Uterus (tissue), 4 donors: Measurements from ENCODE around the gene HMSD. TPM values are rescaled to one million over a fixed set of nuclear protein-coding genes. Genes with fewer than 3 reads are reported as not detected.

Experiments
- total RNA-seq, 4 donors: library from RNA; depleted of rRNA in 3 of 4; stranded (reverse); fragments of >200 nt in 3 of 4; gene quantifications; one replicate each; pipeline versions ENCODE4 v1.1.0 to v1.2.4, GENCODE V29; 2014 to 2023
- donor health status: DM: yes; HTN: yes; CAD: no.

HMSD gene
- total RNA-seq, 4 donors from 2014 or later: 0.28 TPM; not detected in 3

Other genes starting within 250 kb of the HMSD start
- gene SERPINB11, start 246.3 kb upstream of the HMSD start, total RNA-seq: not detected
- gene SERPINB7, start 173.9 kb upstream of the HMSD start, total RNA-seq: not detected
- 1 to 10 TPM in 1 of 4 donors, under 1 TPM in 1, not detected in 2; 0.55 to 8.2 TPM for gene SERPINB2, start 61.6 kb upstream of the HMSD start, total RNA-seq
- gene SERPINB10, start 41.3 kb upstream of the HMSD start, total RNA-seq: not detected
- gene SERPINB8, start 20.8 kb downstream of the HMSD start, total RNA-seq: 10 to 100 TPM in 2 of 4 donors, 1 to 10 TPM in 2; 2.3 to 15.0 (median 7.0) TPM
- gene LINC00305, start 199.8 kb downstream of the HMSD start, total RNA-seq: under 1 TPM in 1 of 4 donors, not detected in 3; 0.97 TPM